HepG2 (cell line): ENCODE data around the gene NT5C2. TPM values are rescaled to one million over a fixed set of nuclear protein-coding genes. Genes with fewer than 3 reads are reported as not detected.

Experiments
- CAMTA2 ChIP-seq: sonication (generic); formaldehyde crosslinking; IDR thresholded peaks from 2 replicates; pipeline ENCODE4 v1.4.0; 2020; ENCODE audit warnings: mild to moderate bottlenecking, missing genetic modification reagents, borderline replicate concordance
- GABPA ChIP-seq, 2 experiments: IDR thresholded peaks; 2 replicates each; pipeline ENCODE4 v1.6.1; 2011 to 2016; ENCODE audit warnings: low read depth in 2 of 2, low read length in 1 of 2, missing biosample characterization in 1 of 2, missing genetic modification characterization in 1 of 2
- MED8 ChIP-seq: sonication (generic); formaldehyde crosslinking; IDR thresholded peaks from 2 replicates; pipeline ENCODE4 v1.8.1; 2023; ENCODE audit warnings: mild to moderate bottlenecking, missing genetic modification reagents; ENCODE audit not compliant: insufficient replicate concordance
- NR2F6 ChIP-seq, 2 experiments: IDR thresholded peaks; 2 replicates each; pipeline ENCODE4 v1.6.1; 2016; ENCODE audit warnings: antibody characterized with exemption in 1 of 2, mild to moderate bottlenecking in 1 of 2
- POLR2AphosphoS5 ChIP-seq: IDR thresholded peaks from 2 replicates; pipeline ENCODE4 v1.6.1; 2012; ENCODE audit warnings: low read depth, low read length
- POLR2G ChIP-seq: fragments of 200-400 bp; formaldehyde crosslinking; IDR thresholded peaks from 2 replicates; pipeline ENCODE4 v1.6.1; 2018; ENCODE audit warnings: mild to moderate bottlenecking, low read depth, low read length, moderate library complexity
- SAP130 ChIP-seq: IDR thresholded peaks from 2 replicates; pipeline ENCODE4 v1.6.1; 2016; ENCODE audit warnings: low read depth
- TBX2 ChIP-seq: sonication (generic); formaldehyde crosslinking; IDR thresholded peaks from 2 replicates; pipeline ENCODE4 v1.5.0; 2020; ENCODE audit warnings: missing genetic modification reagents, mild to moderate bottlenecking, borderline replicate concordance
- ZNF317 ChIP-seq: sonication (generic); formaldehyde crosslinking; IDR thresholded peaks from 2 replicates; pipeline ENCODE4 v1.5.0; 2020; ENCODE audit warnings: mild to moderate bottlenecking, missing genetic modification reagents
- ZNF333 ChIP-seq: sonication (generic); formaldehyde crosslinking; IDR thresholded peaks from 2 replicates; pipeline ENCODE4 v1.4.0; 2020; ENCODE audit warnings: mild to moderate bottlenecking, missing genetic modification reagents, borderline replicate concordance
- ZNF430 ChIP-seq: sonication (generic); formaldehyde crosslinking; IDR thresholded peaks from 2 replicates; pipeline ENCODE4 v1.9.0; 2021; ENCODE audit warnings: mild to moderate bottlenecking, missing genetic modification reagents
- ZNF614 ChIP-seq: IDR thresholded peaks from 2 replicates; pipeline ENCODE4 v1.6.1; 2018; ENCODE audit warnings: missing biosample characterization, missing genetic modification reagents, inconsistent platforms, borderline replicate concordance
- ZSCAN12 ChIP-seq: sonication (generic); formaldehyde crosslinking; IDR thresholded peaks from 2 replicates; pipeline ENCODE4 v1.9.0; 2021; ENCODE audit warnings: mild to moderate bottlenecking, missing genetic modification reagents
- polyA plus RNA-seq, 8 experiments: library from polyadenylated mRNA; depleted of rRNA in 3 of 8; stranded (reverse) in 7 of 8; unstranded in 1 of 8; fragments of >200 nt; fragmentation: Illumina TruSeq in 4 of 8; extraction: Trizol in 4 of 8; gene quantifications; 2 replicates each; pipeline versions ENCODE4 v1.2.1 to v1.2.3, GENCODE V29; 2011 to 2016; ENCODE audit warnings: low read depth in 4 of 8, missing spikeins in 1 of 8, mixed read lengths in 1 of 8; ENCODE audit not compliant: insufficient read depth in 1 of 8
- total RNA-seq, 5 experiments: library from RNA; depleted of rRNA; stranded (reverse); fragments of >200 nt; fragmentation: Illumina TruSeq; extraction: Trizol; gene quantifications; 2 replicates each; pipeline ENCODE4 v1.2.3, GENCODE V29; 2016; ENCODE audit warnings: low read depth in 1 of 5
- TF ChIP-seq, protein P1 (sequence below): sonication (generic); formaldehyde crosslinking; IDR thresholded peaks from 2 replicates; pipeline ENCODE4 v1.4.0; 2020; ENCODE audit warnings: missing genetic modification reagents, mild to moderate bottlenecking, borderline replicate concordance
- TF ChIP-seq, protein P2 (sequence below): sonication (generic); formaldehyde crosslinking; IDR thresholded peaks from 2 replicates; pipeline ENCODE4 v1.8.0; 2022; ENCODE audit warnings: mild to moderate bottlenecking, missing genetic modification reagents; ENCODE audit not compliant: insufficient replicate concordance
- TF ChIP-seq, protein P3 (sequence below): sonication (generic); formaldehyde crosslinking; IDR thresholded peaks from 2 replicates; pipeline ENCODE4 v1.4.0; 2020; ENCODE audit warnings: low read depth, missing genetic modification reagents
- TF ChIP-seq, protein P4 (sequence below): sonication (generic); formaldehyde crosslinking; IDR thresholded peaks from 2 replicates; pipeline ENCODE4 v1.4.0; 2020; ENCODE audit warnings: mild to moderate bottlenecking, missing genetic modification reagents, borderline replicate concordance

The NT5C2 gene
- total and polyA plus RNA-seq, 2 of the 13 experiments (the other 11 are each of a cell fraction or from before 2014, with no cell fraction given) = 40.6 to 55.2 TPM

DNA sequence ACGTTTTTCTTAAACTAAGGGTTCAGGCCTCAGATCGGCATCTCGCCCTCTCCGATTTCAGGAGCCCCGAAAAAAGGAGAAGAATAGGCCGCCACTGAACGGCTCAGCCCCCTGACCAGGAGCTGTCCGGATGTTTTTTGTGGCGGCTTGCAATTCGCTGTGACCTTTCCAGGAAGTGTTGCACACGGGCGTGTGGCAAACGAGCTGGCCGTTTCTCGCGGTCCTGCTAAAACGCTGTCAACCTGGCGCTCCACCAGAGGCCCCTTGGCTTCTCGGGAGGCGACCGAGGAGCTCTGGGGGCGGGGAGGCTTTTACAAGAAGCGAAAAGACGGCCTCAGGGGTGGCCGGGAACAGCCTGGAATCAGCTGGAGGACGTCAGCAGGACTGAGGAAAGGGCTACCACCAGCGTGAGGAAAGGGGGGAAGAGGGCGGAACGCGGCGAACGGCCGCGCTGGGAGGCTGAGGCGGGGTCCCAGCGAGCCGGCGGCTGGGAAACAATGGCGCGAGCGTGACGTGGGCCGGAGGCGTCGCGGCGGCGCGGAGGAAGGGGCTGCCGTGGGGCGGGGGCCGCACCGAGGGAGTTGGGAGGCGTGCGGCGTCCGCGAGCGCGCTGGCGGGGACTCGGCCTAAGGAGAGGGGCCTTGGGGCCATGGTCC lies 493 bp downstream of the NT5C2 start (continued):
- TF ChIP-seq ZNF333 (CRISPR knock-in tag) (no peak), ZSCAN12 (no peak), NR2F6 (IDR thresholded peaks at IDR 0.05) (peak; percentile 51; the same call in 1 of the 2 replicates), NR2F6 (CRISPR knock-in tag; IDR thresholded peaks at IDR 0.05) (peak; percentile 78), MED8 (CRISPR knock-in tag) (peak; percentile 60), GABPA (IDR thresholded peaks at IDR 0.05; ENCODE audit: low read depth, low read length) (peak; percentile 46), GABPA (CRISPR knock-in tag; IDR thresholded peaks at IDR 0.05; ENCODE audit: low read depth) (peak; percentile 72), POLR2AphosphoS5 (peak; percentile 44; the same call in 1 of the 2 replicates), POLR2G (peak; percentile 71), ZNF430 (CRISPR knock-in tag) (peak; percentile 64; the same call in 1 of the 2 replicates), ZNF614 (peak; percentile 63; the same call in 1 of the 2 replicates), ZNF317 (CRISPR knock-in tag) (peak; percentile 56; the same call in 1 of the 2 replicates), SAP130 (CRISPR knock-in tag) (peak; percentile 92), CAMTA2 (CRISPR knock-in tag) (no peak), TBX2 (CRISPR knock-in tag) (peak; percentile 50; the same call in 1 of the 2 replicates)
- TF ChIP-seq, protein P1, sequence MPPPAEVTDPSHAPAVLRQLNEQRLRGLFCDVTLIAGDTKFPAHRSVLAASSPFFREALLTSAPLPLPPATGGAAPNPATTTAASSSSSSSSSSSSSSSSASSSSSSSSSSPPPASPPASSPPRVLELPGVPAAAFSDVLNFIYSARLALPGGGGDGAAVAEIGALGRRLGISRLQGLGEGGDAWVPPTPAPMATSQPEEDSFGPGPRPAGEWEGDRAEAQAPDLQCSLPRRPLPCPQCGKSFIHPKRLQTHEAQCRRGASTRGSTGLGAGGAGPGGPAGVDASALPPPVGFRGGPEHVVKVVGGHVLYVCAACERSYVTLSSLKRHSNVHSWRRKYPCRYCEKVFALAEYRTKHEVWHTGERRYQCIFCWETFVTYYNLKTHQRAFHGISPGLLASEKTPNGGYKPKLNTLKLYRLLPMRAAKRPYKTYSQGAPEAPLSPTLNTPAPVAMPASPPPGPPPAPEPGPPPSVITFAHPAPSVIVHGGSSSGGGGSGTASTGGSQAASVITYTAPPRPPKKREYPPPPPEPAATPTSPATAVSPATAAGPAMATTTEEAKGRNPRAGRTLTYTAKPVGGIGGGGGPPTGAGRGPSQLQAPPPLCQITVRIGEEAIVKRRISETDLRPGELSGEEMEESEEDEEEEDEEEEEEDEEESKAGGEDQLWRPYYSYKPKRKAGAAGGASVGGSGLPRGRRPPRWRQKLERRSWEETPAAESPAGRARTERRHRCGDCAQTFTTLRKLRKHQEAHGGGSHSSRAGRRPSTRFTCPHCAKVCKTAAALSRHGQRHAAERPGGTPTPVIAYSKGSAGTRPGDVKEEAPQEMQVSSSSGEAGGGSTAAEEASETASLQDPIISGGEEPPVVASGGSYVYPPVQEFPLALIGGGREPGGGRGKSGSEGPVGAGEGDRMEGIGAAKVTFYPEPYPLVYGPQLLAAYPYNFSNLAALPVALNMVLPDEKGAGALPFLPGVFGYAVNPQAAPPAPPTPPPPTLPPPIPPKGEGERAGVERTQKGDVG (CRISPR knock-in tag) = peak; percentile 48; the same call in 1 of the 2 replicates
- TF ChIP-seq, protein P2, sequence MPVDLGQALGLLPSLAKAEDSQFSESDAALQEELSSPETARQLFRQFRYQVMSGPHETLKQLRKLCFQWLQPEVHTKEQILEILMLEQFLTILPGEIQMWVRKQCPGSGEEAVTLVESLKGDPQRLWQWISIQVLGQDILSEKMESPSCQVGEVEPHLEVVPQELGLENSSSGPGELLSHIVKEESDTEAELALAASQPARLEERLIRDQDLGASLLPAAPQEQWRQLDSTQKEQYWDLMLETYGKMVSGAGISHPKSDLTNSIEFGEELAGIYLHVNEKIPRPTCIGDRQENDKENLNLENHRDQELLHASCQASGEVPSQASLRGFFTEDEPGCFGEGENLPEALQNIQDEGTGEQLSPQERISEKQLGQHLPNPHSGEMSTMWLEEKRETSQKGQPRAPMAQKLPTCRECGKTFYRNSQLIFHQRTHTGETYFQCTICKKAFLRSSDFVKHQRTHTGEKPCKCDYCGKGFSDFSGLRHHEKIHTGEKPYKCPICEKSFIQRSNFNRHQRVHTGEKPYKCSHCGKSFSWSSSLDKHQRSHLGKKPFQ (CRISPR knock-in tag) = peak; percentile 61
- TF ChIP-seq, protein P3, sequence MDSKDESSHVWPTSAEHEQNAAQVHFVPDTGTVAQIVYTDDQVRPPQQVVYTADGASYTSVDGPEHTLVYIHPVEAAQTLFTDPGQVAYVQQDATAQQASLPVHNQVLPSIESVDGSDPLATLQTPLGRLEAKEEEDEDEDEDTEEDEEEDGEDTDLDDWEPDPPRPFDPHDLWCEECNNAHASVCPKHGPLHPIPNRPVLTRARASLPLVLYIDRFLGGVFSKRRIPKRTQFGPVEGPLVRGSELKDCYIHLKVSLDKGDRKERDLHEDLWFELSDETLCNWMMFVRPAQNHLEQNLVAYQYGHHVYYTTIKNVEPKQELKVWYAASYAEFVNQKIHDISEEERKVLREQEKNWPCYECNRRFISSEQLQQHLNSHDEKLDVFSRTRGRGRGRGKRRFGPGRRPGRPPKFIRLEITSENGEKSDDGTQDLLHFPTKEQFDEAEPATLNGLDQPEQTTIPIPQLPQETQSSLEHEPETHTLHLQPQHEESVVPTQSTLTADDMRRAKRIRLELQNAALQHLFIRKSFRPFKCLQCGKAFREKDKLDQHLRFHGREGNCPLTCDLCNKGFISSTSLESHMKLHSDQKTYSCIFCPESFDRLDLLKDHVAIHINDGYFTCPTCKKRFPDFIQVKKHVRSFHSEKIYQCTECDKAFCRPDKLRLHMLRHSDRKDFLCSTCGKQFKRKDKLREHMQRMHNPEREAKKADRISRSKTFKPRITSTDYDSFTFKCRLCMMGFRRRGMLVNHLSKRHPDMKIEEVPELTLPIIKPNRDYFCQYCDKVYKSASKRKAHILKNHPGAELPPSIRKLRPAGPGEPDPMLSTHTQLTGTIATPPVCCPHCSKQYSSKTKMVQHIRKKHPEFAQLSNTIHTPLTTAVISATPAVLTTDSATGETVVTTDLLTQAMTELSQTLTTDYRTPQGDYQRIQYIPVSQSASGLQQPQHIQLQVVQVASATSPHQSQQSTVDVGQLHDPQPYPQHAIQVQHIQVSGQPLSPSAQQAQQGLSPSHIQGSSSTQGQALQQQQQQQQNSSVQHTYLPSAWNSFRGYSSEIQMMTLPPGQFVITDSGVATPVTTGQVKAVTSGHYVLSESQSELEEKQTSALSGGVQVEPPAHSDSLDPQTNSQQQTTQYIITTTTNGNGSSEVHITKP (CRISPR knock-in tag) = no peak
- TF ChIP-seq, protein P4, sequence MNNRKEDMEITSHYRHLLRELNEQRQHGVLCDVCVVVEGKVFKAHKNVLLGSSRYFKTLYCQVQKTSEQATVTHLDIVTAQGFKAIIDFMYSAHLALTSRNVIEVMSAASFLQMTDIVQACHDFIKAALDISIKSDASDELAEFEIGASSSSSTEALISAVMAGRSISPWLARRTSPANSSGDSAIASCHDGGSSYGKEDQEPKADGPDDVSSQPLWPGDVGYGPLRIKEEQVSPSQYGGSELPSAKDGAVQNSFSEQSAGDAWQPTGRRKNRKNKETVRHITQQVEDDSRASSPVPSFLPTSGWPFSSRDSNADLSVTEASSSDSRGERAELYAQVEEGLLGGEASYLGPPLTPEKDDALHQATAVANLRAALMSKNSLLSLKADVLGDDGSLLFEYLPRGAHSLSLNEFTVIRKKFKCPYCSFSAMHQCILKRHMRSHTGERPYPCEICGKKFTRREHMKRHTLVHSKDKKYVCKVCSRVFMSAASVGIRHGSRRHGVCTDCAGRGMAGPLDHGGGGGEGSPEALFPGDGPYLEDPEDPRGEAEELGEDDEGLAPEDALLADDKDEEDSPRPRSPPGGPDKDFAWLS (CRISPR knock-in tag) = peak; percentile 28; the same call in 1 of the 2 replicates
